Measurements from ENCODE around the gene CCDC40. TPM values are rescaled to one million over a fixed set of nuclear protein-coding genes. Genes with fewer than 3 reads are reported as not detected.

The CCDC40 gene
- total RNA-seq, 1 donor from 2014 or later, result 25.3 TPM

- peaks cover 18% of the 10 kb centered on the region for H3K36me3 Mint-ChIP-seq (ENCODE audit: unreplicated experiment)
- peaks cover 10% of the 10 kb centered on the region for H3K4me1 Mint-ChIP-seq (ENCODE audit: low read depth, unreplicated experiment)
- H3K27ac Mint-ChIP-seq (ENCODE audit: unreplicated experiment), result no peak overlapping the region
- H3K27me3 Mint-ChIP-seq (ENCODE audit: unreplicated experiment), result peaks cover 3% of the 10 kb centered on the region
- no peak for TF ChIP-seq CTCF (IDR thresholded peaks at IDR 0.05; ENCODE audit: partially characterized antibody, unreplicated experiment)
- no peak overlapping the region for H3K4me3 Mint-ChIP-seq (ENCODE audit: unreplicated experiment)
- DNase-seq, result no peak
- peaks cover 5% of the 10 kb centered on the region for H3K9me3 Mint-ChIP-seq (ENCODE audit: unreplicated experiment)
Measured at GRCh38 chr17:80053102-80053501, 16.7 kb downstream of the CCDC40 start.

GRCh38 chr17:80055597-80055996 is 19.2 kb downstream of the CCDC40 start:
- no peak for DNase-seq
- H3K9me3 Mint-ChIP-seq (ENCODE audit: unreplicated experiment), result peaks cover under 1% of the 10 kb centered on the region
- no peaks in the 10 kb centered on the region for H3K27me3 Mint-ChIP-seq (ENCODE audit: unreplicated experiment)
- no peak for TF ChIP-seq CTCF (IDR thresholded peaks at IDR 0.05; ENCODE audit: partially characterized antibody, unreplicated experiment)
- H3K4me3 Mint-ChIP-seq (ENCODE audit: unreplicated experiment), result no peak overlapping the region
- peaks cover 14% of the 10 kb centered on the region for H3K36me3 Mint-ChIP-seq (ENCODE audit: unreplicated experiment)
- H3K4me1 Mint-ChIP-seq (ENCODE audit: low read depth, unreplicated experiment), result peaks cover 10% of the 10 kb centered on the region
- no peak overlapping the region for H3K27ac Mint-ChIP-seq (ENCODE audit: unreplicated experiment)

DNA sequence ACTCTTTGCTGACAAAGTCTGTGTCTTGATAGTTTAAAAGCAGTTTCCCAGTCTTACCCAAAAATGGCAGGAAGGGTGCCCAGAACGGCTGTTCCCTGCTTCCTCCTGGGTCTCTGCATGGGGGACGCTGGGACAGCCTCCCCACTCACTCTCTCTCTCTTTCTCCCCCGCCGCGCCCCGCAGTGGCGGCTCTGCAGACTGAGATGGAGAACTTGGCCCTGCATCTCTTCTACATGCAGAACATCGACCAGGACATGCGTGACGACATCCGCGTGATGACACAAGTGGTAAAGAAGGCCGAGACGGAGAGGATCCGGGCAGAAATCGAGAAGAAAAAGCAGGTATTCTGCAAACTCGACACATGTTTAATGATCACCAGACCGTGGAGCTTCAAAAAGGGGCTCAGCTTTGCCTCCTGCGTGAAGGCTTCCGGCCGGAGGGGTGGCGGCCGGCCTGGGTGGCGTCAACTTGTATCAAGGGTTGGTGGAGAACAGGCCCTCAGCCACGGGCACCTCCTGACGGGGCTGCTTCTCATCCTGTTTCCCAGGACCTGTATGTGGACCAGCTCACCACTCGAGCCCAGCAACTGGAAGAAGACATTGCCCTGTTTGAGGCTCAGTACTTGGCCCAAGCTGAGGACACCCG is 22.0 kb downstream of the CCDC40 start:
- Mint-ChIP-seq H3K27me3 (ENCODE audit: unreplicated experiment) (no peaks in the 10 kb centered on the region), H3K36me3 (ENCODE audit: unreplicated experiment) (no peaks in the 10 kb centered on the region), H3K9me3 (ENCODE audit: unreplicated experiment) (no peaks in the 10 kb centered on the region), H3K4me3 (ENCODE audit: unreplicated experiment) (no peak overlapping the region), H3K4me1 (ENCODE audit: low read depth, unreplicated experiment) (peaks cover 2% of the 10 kb centered on the region), H3K27ac (ENCODE audit: unreplicated experiment) (no peak overlapping the region)
- no peak for TF ChIP-seq CTCF (IDR thresholded peaks at IDR 0.05; ENCODE audit: partially characterized antibody, unreplicated experiment)
- no peak for DNase-seq

DNA sequence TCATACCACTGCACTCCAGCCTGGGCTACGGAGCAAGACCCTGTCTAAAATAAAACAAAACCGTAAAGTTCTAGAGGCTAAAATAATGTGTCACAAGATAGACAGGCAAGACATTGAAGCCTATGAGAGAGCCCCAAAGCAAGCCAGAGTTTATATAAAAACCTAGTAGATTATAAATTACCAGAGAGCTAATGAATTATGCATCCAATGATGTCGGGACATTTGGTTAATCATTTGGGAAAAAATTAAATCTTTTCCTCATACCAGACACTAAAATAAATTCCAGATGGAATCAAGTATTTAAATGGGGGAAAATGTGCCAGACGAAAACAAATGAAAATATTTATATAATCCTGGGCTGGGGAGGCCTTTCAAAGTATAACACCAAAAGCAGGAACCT is 24.2 kb downstream of the CCDC40 start:
- Mint-ChIP-seq H3K9me3 (ENCODE audit: unreplicated experiment) (no peaks in the 10 kb centered on the region), H3K27ac (ENCODE audit: unreplicated experiment) (no peak overlapping the region), H3K36me3 (ENCODE audit: unreplicated experiment) (no peaks in the 10 kb centered on the region), H3K4me3 (ENCODE audit: unreplicated experiment) (no peak overlapping the region), H3K27me3 (ENCODE audit: unreplicated experiment) (no peaks in the 10 kb centered on the region), H3K4me1 (ENCODE audit: low read depth, unreplicated experiment) (no peaks in the 10 kb centered on the region)
- no peak for TF ChIP-seq CTCF (IDR thresholded peaks at IDR 0.05; ENCODE audit: partially characterized antibody, unreplicated experiment)
- DNase-seq, result no peak

- H3K9me3 Mint-ChIP-seq (ENCODE audit: unreplicated experiment), result no peaks in the 10 kb centered on the region
- H3K4me3 Mint-ChIP-seq (ENCODE audit: unreplicated experiment), result no peak overlapping the region
- no peaks in the 10 kb centered on the region for H3K4me1 Mint-ChIP-seq (ENCODE audit: low read depth, unreplicated experiment)
- no peaks in the 10 kb centered on the region for H3K36me3 Mint-ChIP-seq (ENCODE audit: unreplicated experiment)
- no peaks in the 10 kb centered on the region for H3K27me3 Mint-ChIP-seq (ENCODE audit: unreplicated experiment)
- TF ChIP-seq CTCF (IDR thresholded peaks at IDR 0.05; ENCODE audit: partially characterized antibody, unreplicated experiment), result no peak
- H3K27ac Mint-ChIP-seq (ENCODE audit: unreplicated experiment), result no peak overlapping the region
- DNase-seq, result no peak
Measured at GRCh38 chr17:80061421-80061820, 25.0 kb downstream of the CCDC40 start.

All from glutamatergic neuron (in vitro differentiated cells).